ENCODE data around the gene DCANP1. TPM values are rescaled to one million over a fixed set of nuclear protein-coding genes. Genes with fewer than 3 reads are reported as not detected.

The DCANP1 gene
- total RNA-seq, 1 experiment from 2014 or later = not detected

- no peak overlapping the region for H3K4me3 Mint-ChIP-seq (ENCODE audit: unreplicated experiment)
- no peak for TF ChIP-seq CTCF (IDR thresholded peaks at IDR 0.05; ENCODE audit: insufficient read depth in 1 of 2, low read depth in 1 of 2, low read length in 1 of 2, severe bottlenecking in 1 of 2, unreplicated experiment in 1 of 2)
- CTCF ChIA-PET = no interaction called here
- no peaks in the 10 kb centered on the region for H3K27me3 Mint-ChIP-seq (ENCODE audit: insufficient read depth, unreplicated experiment)
- H3K9me3 ChIP-seq = no peaks in the 10 kb centered on the region
- POLR2A ChIA-PET = no interaction called here
- H3K4me3 ChIP-seq (ENCODE audit: low read depth, low read length) = no peak overlapping the region
- BruUV-seq (replicated peaks) = no TSS peak
- intact Hi-C loops (cut with micrococcal nuclease; ENCODE audit: unreplicated experiment) = no loop called here
- H3K27me3 ChIP-seq (replicated peaks; ENCODE audit: control insufficient read depth, insufficient read depth, low read length) = no peaks in the 10 kb centered on the region
- H3K27ac Mint-ChIP-seq (ENCODE audit: unreplicated experiment) = peak overlapping the region; percentile 2
- H3K4me1 ChIP-seq = peaks cover 25% of the 10 kb centered on the region
- no peaks in the 10 kb centered on the region for H3K9me3 Mint-ChIP-seq (ENCODE audit: unreplicated experiment)
- peaks cover 32% of the 10 kb centered on the region for H3K4me1 Mint-ChIP-seq (ENCODE audit: low read depth, unreplicated experiment)
- peaks cover 23% of the 10 kb centered on the region for H3K36me3 Mint-ChIP-seq (ENCODE audit: insufficient read depth, unreplicated experiment)
- H3K36me3 ChIP-seq (ENCODE audit: control insufficient read depth, insufficient read depth, low read length) = no peaks in the 10 kb centered on the region
- no peak for DNase-seq
Observed at GRCh38 chr5:135395866-135396265, 51.3 kb downstream of the DCANP1 start.

DNA sequence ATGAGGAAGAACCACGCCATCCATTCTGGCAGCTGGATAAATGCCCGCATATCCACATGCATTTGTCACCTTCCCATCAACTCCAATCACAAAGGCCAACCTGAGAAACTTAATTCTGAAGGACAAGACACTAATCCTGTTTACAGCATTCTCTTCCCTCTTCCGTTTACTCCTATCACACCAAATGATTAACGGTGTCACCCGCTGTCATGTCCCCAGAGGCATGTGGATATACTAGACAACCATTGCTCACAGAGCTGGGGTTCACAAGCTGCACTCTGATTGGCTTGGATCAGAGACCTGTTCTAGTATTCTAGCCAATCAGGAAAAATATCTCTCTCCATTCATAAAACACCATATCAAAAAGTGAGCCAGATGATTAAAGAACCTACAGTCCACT is 51.7 kb downstream of the DCANP1 start:
- H3K36me3 ChIP-seq (ENCODE audit: control insufficient read depth, insufficient read depth, low read length) = no peaks in the 10 kb centered on the region
- H3K27ac Mint-ChIP-seq (ENCODE audit: unreplicated experiment) = peak overlapping the region; percentile 2
- H3K4me3 Mint-ChIP-seq (ENCODE audit: unreplicated experiment) = no peak overlapping the region
- H3K4me1 ChIP-seq = peaks cover 21% of the 10 kb centered on the region
- no peaks in the 10 kb centered on the region for H3K9me3 ChIP-seq
- DNase-seq = no peak
- peaks cover 27% of the 10 kb centered on the region for H3K4me1 Mint-ChIP-seq (ENCODE audit: low read depth, unreplicated experiment)
- no peaks in the 10 kb centered on the region for H3K9me3 Mint-ChIP-seq (ENCODE audit: unreplicated experiment)
- POLR2A ChIA-PET = no interaction called here
- BruUV-seq (replicated peaks) = no TSS peak
- no peaks in the 10 kb centered on the region for H3K27me3 Mint-ChIP-seq (ENCODE audit: insufficient read depth, unreplicated experiment)
- no peak for TF ChIP-seq CTCF (IDR thresholded peaks at IDR 0.05; ENCODE audit: insufficient read depth in 1 of 2, low read depth in 1 of 2, low read length in 1 of 2, severe bottlenecking in 1 of 2, unreplicated experiment in 1 of 2)
- H3K27me3 ChIP-seq (replicated peaks; ENCODE audit: control insufficient read depth, insufficient read depth, low read length) = no peaks in the 10 kb centered on the region
- intact Hi-C loops (cut with micrococcal nuclease; ENCODE audit: unreplicated experiment) = no loop called here
- no peak overlapping the region for H3K4me3 ChIP-seq (ENCODE audit: low read depth, low read length)
- H3K36me3 Mint-ChIP-seq (ENCODE audit: insufficient read depth, unreplicated experiment) = peaks cover 23% of the 10 kb centered on the region
- CTCF ChIA-PET = no interaction called here

Other genes starting within 250 kb of the DCANP1 start
- gene MACROH2A1, start 48.1 kb downstream of the DCANP1 start, total RNA-seq (2022) = 236 and 269 TPM in 2 replicates
- gene TIFAB, start 5.0 kb upstream of the DCANP1 start, total RNA-seq (2022) = not detected in 2 replicates
- gene NEUROG1, start 88.6 kb upstream of the DCANP1 start, total RNA-seq (2022) = not detected in 2 replicates
- gene CXCL14, start 131.6 kb upstream of the DCANP1 start, total RNA-seq (2022) = not detected in 2 replicates